ENCODE data around the gene ZNF33B.

ZNF33B gene

DNA sequence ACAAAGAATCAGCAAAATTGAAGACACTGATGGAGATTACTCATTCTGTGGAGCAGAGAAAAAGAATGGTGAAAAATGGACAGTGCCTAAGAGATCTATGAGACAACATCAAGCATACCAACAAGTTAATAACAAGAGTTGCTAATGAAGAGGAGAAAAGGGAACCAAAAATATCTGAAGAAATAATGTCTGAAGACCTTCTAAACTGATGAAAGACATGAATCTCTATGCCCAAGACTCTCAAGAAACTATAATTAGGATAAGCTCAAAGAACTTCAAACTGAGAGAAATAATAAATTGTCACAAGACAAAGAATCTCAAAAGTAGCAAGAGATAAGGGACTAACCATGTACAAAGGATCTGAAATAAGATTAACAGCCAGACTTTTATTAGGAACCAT lies 93.4 kb downstream of the ZNF33B start:
- TF ChIP-seq EGR1 (IDR thresholded peaks at IDR 0.05), result no peak
- TF ChIP-seq, protein P1, sequence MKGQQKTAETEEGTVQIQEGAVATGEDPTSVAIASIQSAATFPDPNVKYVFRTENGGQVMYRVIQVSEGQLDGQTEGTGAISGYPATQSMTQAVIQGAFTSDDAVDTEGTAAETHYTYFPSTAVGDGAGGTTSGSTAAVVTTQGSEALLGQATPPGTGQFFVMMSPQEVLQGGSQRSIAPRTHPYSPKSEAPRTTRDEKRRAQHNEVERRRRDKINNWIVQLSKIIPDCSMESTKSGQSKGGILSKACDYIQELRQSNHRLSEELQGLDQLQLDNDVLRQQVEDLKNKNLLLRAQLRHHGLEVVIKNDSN (IDR thresholded peaks at IDR 0.05), result no peak
- no peak for TF ChIP-seq CREB1 (IDR thresholded peaks at IDR 0.05; ENCODE audit: low read depth)
- no peak for TF ChIP-seq NFIC (IDR thresholded peaks at IDR 0.05)
- TF ChIP-seq YY1 (IDR thresholded peaks at IDR 0.05; ENCODE audit: low read depth), result no peak
- TF ChIP-seq FOXM1 (IDR thresholded peaks at IDR 0.05; ENCODE audit: borderline replicate concordance, low read depth), result no peak
- TF ChIP-seq TAF1 (IDR thresholded peaks at IDR 0.05; ENCODE audit: low read depth), result no peak
- no peak for TF ChIP-seq EP300 (IDR thresholded peaks at IDR 0.05; ENCODE audit: borderline replicate concordance)
- TF ChIP-seq, protein P2, sequence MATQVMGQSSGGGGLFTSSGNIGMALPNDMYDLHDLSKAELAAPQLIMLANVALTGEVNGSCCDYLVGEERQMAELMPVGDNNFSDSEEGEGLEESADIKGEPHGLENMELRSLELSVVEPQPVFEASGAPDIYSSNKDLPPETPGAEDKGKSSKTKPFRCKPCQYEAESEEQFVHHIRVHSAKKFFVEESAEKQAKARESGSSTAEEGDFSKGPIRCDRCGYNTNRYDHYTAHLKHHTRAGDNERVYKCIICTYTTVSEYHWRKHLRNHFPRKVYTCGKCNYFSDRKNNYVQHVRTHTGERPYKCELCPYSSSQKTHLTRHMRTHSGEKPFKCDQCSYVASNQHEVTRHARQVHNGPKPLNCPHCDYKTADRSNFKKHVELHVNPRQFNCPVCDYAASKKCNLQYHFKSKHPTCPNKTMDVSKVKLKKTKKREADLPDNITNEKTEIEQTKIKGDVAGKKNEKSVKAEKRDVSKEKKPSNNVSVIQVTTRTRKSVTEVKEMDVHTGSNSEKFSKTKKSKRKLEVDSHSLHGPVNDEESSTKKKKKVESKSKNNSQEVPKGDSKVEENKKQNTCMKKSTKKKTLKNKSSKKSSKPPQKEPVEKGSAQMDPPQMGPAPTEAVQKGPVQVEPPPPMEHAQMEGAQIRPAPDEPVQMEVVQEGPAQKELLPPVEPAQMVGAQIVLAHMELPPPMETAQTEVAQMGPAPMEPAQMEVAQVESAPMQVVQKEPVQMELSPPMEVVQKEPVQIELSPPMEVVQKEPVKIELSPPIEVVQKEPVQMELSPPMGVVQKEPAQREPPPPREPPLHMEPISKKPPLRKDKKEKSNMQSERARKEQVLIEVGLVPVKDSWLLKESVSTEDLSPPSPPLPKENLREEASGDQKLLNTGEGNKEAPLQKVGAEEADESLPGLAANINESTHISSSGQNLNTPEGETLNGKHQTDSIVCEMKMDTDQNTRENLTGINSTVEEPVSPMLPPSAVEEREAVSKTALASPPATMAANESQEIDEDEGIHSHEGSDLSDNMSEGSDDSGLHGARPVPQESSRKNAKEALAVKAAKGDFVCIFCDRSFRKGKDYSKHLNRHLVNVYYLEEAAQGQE (IDR thresholded peaks at IDR 0.05; ENCODE audit: low read depth), result no peak
- no peak for TF ChIP-seq CEBPB (IDR thresholded peaks at IDR 0.05)
- no peak for TF ChIP-seq ZBTB7A (IDR thresholded peaks at IDR 0.05; ENCODE audit: low read depth)

DNA sequence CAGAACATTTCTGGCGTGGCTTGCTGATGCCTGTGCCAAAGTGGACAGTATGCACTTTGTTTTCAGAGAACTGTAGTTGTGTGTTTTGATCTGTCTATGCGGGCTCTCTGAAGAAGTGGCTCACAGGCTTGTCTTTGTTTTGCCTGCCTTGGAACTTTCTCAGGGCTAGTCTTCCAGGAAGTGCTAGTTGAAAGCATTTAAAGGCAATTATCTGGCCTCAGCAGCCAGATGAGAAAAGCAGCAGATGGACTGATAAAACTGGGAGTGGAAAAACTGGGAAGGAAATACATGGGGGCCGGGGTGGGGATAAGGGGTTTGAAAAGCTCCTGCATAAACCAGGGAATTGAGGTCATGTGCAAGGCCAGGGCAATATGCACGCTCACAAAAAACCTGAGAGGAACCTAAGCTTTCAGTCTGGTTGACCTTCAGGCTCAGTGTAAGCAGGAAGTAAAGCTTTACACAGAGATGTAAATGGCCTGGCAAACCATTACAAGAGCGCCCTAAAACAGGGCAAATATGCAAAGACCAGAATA lies 94.5 kb downstream of the ZNF33B start:
- TF ChIP-seq, protein P3, sequence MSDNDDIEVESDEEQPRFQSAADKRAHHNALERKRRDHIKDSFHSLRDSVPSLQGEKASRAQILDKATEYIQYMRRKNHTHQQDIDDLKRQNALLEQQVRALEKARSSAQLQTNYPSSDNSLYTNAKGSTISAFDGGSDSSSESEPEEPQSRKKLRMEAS (IDR thresholded peaks at IDR 0.05), result no peak
- TF ChIP-seq TEAD4 (IDR thresholded peaks at IDR 0.05) (no peak), EGR1 (IDR thresholded peaks at IDR 0.05) (no peak), NFIC (IDR thresholded peaks at IDR 0.05) (no peak), YY1 (IDR thresholded peaks at IDR 0.05; ENCODE audit: low read depth) (no peak), FOXM1 (IDR thresholded peaks at IDR 0.05; ENCODE audit: borderline replicate concordance, low read depth) (no peak), ZBTB7A (IDR thresholded peaks at IDR 0.05; ENCODE audit: low read depth) (no peak)
- TF ChIP-seq, protein P1 (IDR thresholded peaks at IDR 0.05), result no peak
